GM12878 (cell line): ENCODE measurements around the gene RND1. TPM values are rescaled to one million over a fixed set of nuclear protein-coding genes. Genes with fewer than 3 reads are reported as not detected.

Source experiments
- polyA plus RNA-seq, 11 experiments: library from polyadenylated mRNA; depleted of rRNA in 4 of 11; unstranded in 6 of 11; stranded (reverse) in 5 of 11; fragments of >200 nt; fragmentation: Nextera tagmentation in 4 of 11; fragmentation: Illumina TruSeq in 1 of 11; extraction: Ambion mirVana in 4 of 11; extraction: Trizol in 1 of 11; gene quantifications; 1 replicate in 1 of 11; 2 replicates in 10 of 11; pipeline versions ENCODE4 v1.2.1 to v1.2.3, GENCODE V29; 2011 to 2016; ENCODE audit warnings: inconsistent platforms in 2 of 11, missing spikeins in 2 of 11, low read depth in 1 of 11
- small RNA-seq: library from RNA; depleted of rRNA; stranded (forward); fragments of <200 nt; gene quantifications from one replicate; pipeline ENCODE3, GENCODE V24; 2014
- total RNA-seq, 4 experiments: library from RNA; depleted of rRNA in 3 of 4; stranded (reverse); fragments of >200 nt in 3 of 4; fragmentation: Illumina TruSeq in 1 of 4; extraction: Trizol in 1 of 4; gene quantifications; 2 replicates each; pipeline versions ENCODE4 v1.2.1 to v1.2.3, GENCODE V29; 2013 to 2021

The RND1 gene
- total and polyA plus RNA-seq, 10 of the 15 experiments (the other 5 are each of a cell fraction or from before 2014, with no cell fraction given) = 0.24 to 5.1 (median 1.5) TPM

Small RNA genes lying within 50 kb of the gene (small RNA-seq; reads per million reads assigned to genes)
- gene AC073610.1 = not detected
- gene RF00019 = not detected
- gene RNU6-600P = not detected

Other genes starting within 250 kb of the RND1 start
Only the 7 nearest of the 15 such genes appear.
- 0.05 and 0.11 TPM in 2 replicates for gene ADCY6, start 76.8 kb downstream of the RND1 start, total RNA-seq (2014; rRNA removed)
- 0.04 and 0.37 TPM in 2 replicates for gene ADCY6, start 76.8 kb downstream of the RND1 start, total RNA-seq (2014; rRNA removed; fragmentation: Illumina TruSeq; extraction: Trizol)
- 0.36 and 0.61 TPM in 2 replicates for gene ADCY6, start 76.8 kb downstream of the RND1 start, total RNA-seq (2021)
- 1.2 and 2.0 TPM in 2 replicates for gene ADCY6, start 76.8 kb downstream of the RND1 start, polyA plus RNA-seq (2011; rRNA removed)
- 0.19 TPM in 1 of 2 replicates, not detected in the other for gene ADCY6, start 76.8 kb downstream of the RND1 start, polyA plus RNA-seq (2014; fragmentation: Illumina TruSeq; extraction: Trizol)
- under 1 TPM; 0.07 to 0.14 TPM for gene ADCY6, start 76.8 kb downstream of the RND1 start, polyA plus RNA-seq (2014; fragmentation: Nextera tagmentation; extraction: Ambion mirVana)
- gene ADCY6, start 76.8 kb downstream of the RND1 start, polyA plus RNA-seq (2014; rRNA removed) = 0.24 and 0.66 TPM in 2 replicates
- gene ADCY6, start 76.8 kb downstream of the RND1 start, polyA plus RNA-seq (2016; fragmentation: Nextera tagmentation; extraction: Ambion mirVana) = under 1 TPM in 1 of 2 experiments, not detected in 1; 0.03 TPM
- 1.0 and 1.3 TPM in 2 replicates for gene CACNB3, start 47.4 kb downstream of the RND1 start, total RNA-seq (2014; rRNA removed)
- 0.83 and 1.9 TPM in 2 replicates for gene CACNB3, start 47.4 kb downstream of the RND1 start, total RNA-seq (2014; rRNA removed; fragmentation: Illumina TruSeq; extraction: Trizol)
- 2.6 and 2.7 TPM in 2 replicates for gene CACNB3, start 47.4 kb downstream of the RND1 start, total RNA-seq (2021)
- gene CACNB3, start 47.4 kb downstream of the RND1 start, polyA plus RNA-seq (2011; rRNA removed) = 3.8 and 5.0 TPM in 2 replicates
- 1.00 and 1.5 TPM in 2 replicates for gene CACNB3, start 47.4 kb downstream of the RND1 start, polyA plus RNA-seq (2014; fragmentation: Illumina TruSeq; extraction: Trizol)
- under 1 TPM; 0.80 to 0.86 TPM for gene CACNB3, start 47.4 kb downstream of the RND1 start, polyA plus RNA-seq (2014; fragmentation: Nextera tagmentation; extraction: Ambion mirVana)
- 1.9 and 2.3 TPM in 2 replicates for gene CACNB3, start 47.4 kb downstream of the RND1 start, polyA plus RNA-seq (2014; rRNA removed)
- gene CACNB3, start 47.4 kb downstream of the RND1 start, polyA plus RNA-seq (2016; fragmentation: Nextera tagmentation; extraction: Ambion mirVana) = 1 to 10 TPM in 1 of 2 experiments, under 1 TPM in 1; 0.78 to 2.1 TPM
- gene DDX23, start 13.7 kb downstream of the RND1 start, total RNA-seq (2014; rRNA removed) = 80.3 and 81.4 TPM in 2 replicates
- 86.2 and 91.8 TPM in 2 replicates for gene DDX23, start 13.7 kb downstream of the RND1 start, total RNA-seq (2014; rRNA removed; fragmentation: Illumina TruSeq; extraction: Trizol)
- gene DDX23, start 13.7 kb downstream of the RND1 start, total RNA-seq (2021) = 82.7 and 95.2 TPM in 2 replicates
- 68.4 and 73.1 TPM in 2 replicates for gene DDX23, start 13.7 kb downstream of the RND1 start, polyA plus RNA-seq (2011; rRNA removed)
- 107 and 112 TPM in 2 replicates for gene DDX23, start 13.7 kb downstream of the RND1 start, polyA plus RNA-seq (2014; fragmentation: Illumina TruSeq; extraction: Trizol)
- gene DDX23, start 13.7 kb downstream of the RND1 start, polyA plus RNA-seq (2014; fragmentation: Nextera tagmentation; extraction: Ambion mirVana) = 10 to 100 TPM; 25.8 to 36.3 TPM
- 79.2 and 83.3 TPM in 2 replicates for gene DDX23, start 13.7 kb downstream of the RND1 start, polyA plus RNA-seq (2014; rRNA removed)
- 10 to 100 TPM; 71.1 to 73.4 TPM for gene DDX23, start 13.7 kb downstream of the RND1 start, polyA plus RNA-seq (2016; fragmentation: Nextera tagmentation; extraction: Ambion mirVana)
- gene FKBP11, start 59.6 kb upstream of the RND1 start, total RNA-seq (2014; rRNA removed) = 29.5 and 34.8 TPM in 2 replicates
- 40.6 and 43.1 TPM in 2 replicates for gene FKBP11, start 59.6 kb upstream of the RND1 start, total RNA-seq (2014; rRNA removed; fragmentation: Illumina TruSeq; extraction: Trizol)
- gene FKBP11, start 59.6 kb upstream of the RND1 start, total RNA-seq (2021) = 58.2 and 59.4 TPM in 2 replicates
- 16.5 and 25.0 TPM in 2 replicates for gene FKBP11, start 59.6 kb upstream of the RND1 start, polyA plus RNA-seq (2011; rRNA removed)
- gene FKBP11, start 59.6 kb upstream of the RND1 start, polyA plus RNA-seq (2014; fragmentation: Illumina TruSeq; extraction: Trizol) = 47.3 and 56.3 TPM in 2 replicates
- gene FKBP11, start 59.6 kb upstream of the RND1 start, polyA plus RNA-seq (2014; fragmentation: Nextera tagmentation; extraction: Ambion mirVana) = 10 to 100 TPM; 55.2 to 83.4 TPM
- gene FKBP11, start 59.6 kb upstream of the RND1 start, polyA plus RNA-seq (2014; rRNA removed) = 56.8 and 67.1 TPM in 2 replicates
- 100 to 1,000 TPM; 133 to 135 TPM for gene FKBP11, start 59.6 kb upstream of the RND1 start, polyA plus RNA-seq (2016; fragmentation: Nextera tagmentation; extraction: Ambion mirVana)
- gene ARF3, start 91.6 kb upstream of the RND1 start, total RNA-seq (2014; rRNA removed) = 59.2 and 60.3 TPM in 2 replicates
- 50.3 and 50.4 TPM in 2 replicates for gene ARF3, start 91.6 kb upstream of the RND1 start, total RNA-seq (2014; rRNA removed; fragmentation: Illumina TruSeq; extraction: Trizol)
- 163 and 169 TPM in 2 replicates for gene ARF3, start 91.6 kb upstream of the RND1 start, total RNA-seq (2021)
- gene ARF3, start 91.6 kb upstream of the RND1 start, polyA plus RNA-seq (2011; rRNA removed) = 222 and 263 TPM in 2 replicates
- 93.4 and 95.4 TPM in 2 replicates for gene ARF3, start 91.6 kb upstream of the RND1 start, polyA plus RNA-seq (2014; fragmentation: Illumina TruSeq; extraction: Trizol)
- gene ARF3, start 91.6 kb upstream of the RND1 start, polyA plus RNA-seq (2014; fragmentation: Nextera tagmentation; extraction: Ambion mirVana) = 10 to 100 TPM in 1 of 2 experiments, 1 to 10 TPM in 1; 8.7 to 13.2 TPM
- gene ARF3, start 91.6 kb upstream of the RND1 start, polyA plus RNA-seq (2014; rRNA removed) = 85.6 and 94.5 TPM in 2 replicates
- gene ARF3, start 91.6 kb upstream of the RND1 start, polyA plus RNA-seq (2016; fragmentation: Nextera tagmentation; extraction: Ambion mirVana) = 10 to 100 TPM; 67.2 to 81.5 TPM
- 0.27 and 0.45 TPM in 2 replicates for gene WNT10B, start 105.9 kb upstream of the RND1 start, total RNA-seq (2014; rRNA removed)
- 0.27 and 0.37 TPM in 2 replicates for gene WNT10B, start 105.9 kb upstream of the RND1 start, total RNA-seq (2014; rRNA removed; fragmentation: Illumina TruSeq; extraction: Trizol)
- gene WNT10B, start 105.9 kb upstream of the RND1 start, total RNA-seq (2021) = 0.61 and 0.95 TPM in 2 replicates
- gene WNT10B, start 105.9 kb upstream of the RND1 start, polyA plus RNA-seq (2011; rRNA removed) = 1.1 and 1.5 TPM in 2 replicates
- 0.16 and 0.22 TPM in 2 replicates for gene WNT10B, start 105.9 kb upstream of the RND1 start, polyA plus RNA-seq (2014; fragmentation: Illumina TruSeq; extraction: Trizol)
- gene WNT10B, start 105.9 kb upstream of the RND1 start, polyA plus RNA-seq (2014; fragmentation: Nextera tagmentation; extraction: Ambion mirVana) = under 1 TPM; 0.09 to 0.10 TPM
- gene WNT10B, start 105.9 kb upstream of the RND1 start, polyA plus RNA-seq (2014; rRNA removed) = 0.70 and 0.73 TPM in 2 replicates
- under 1 TPM; 0.21 to 0.46 TPM for gene WNT10B, start 105.9 kb upstream of the RND1 start, polyA plus RNA-seq (2016; fragmentation: Nextera tagmentation; extraction: Ambion mirVana)
- gene WNT1, start 112.5 kb upstream of the RND1 start, total RNA-seq (2014; rRNA removed) = not detected in 2 replicates
- not detected in 2 replicates for gene WNT1, start 112.5 kb upstream of the RND1 start, total RNA-seq (2014; rRNA removed; fragmentation: Illumina TruSeq; extraction: Trizol)
- not detected in 2 replicates for gene WNT1, start 112.5 kb upstream of the RND1 start, total RNA-seq (2021)
- gene WNT1, start 112.5 kb upstream of the RND1 start, polyA plus RNA-seq (2011; rRNA removed) = not detected in 2 replicates
- gene WNT1, start 112.5 kb upstream of the RND1 start, polyA plus RNA-seq (2014; fragmentation: Illumina TruSeq; extraction: Trizol) = not detected in 2 replicates
- not detected for gene WNT1, start 112.5 kb upstream of the RND1 start, polyA plus RNA-seq (2014; fragmentation: Nextera tagmentation; extraction: Ambion mirVana)
- not detected in 2 replicates for gene WNT1, start 112.5 kb upstream of the RND1 start, polyA plus RNA-seq (2014; rRNA removed)
- gene WNT1, start 112.5 kb upstream of the RND1 start, polyA plus RNA-seq (2016; fragmentation: Nextera tagmentation; extraction: Ambion mirVana) = not detected